Tibial nerve (tissue), 4 donors: ENCODE measurements around the gene KAT6B.

Experiments used
- EP300 ChIP-seq, 2 donors: sonication (generic); formaldehyde crosslinking; IDR thresholded peaks; one replicate each; pipeline ENCODE4 v1.6.1; 2017; ENCODE audit warnings: antibody characterized with exemption in 2 of 2, mild to moderate bottlenecking in 1 of 2
- POLR2A ChIP-seq, 2 donors: fragments of 450-650 bp; IDR thresholded peaks; one replicate each; pipeline ENCODE4 v1.6.1; 2017; ENCODE audit warnings: antibody characterized with exemption in 2 of 2, mild to moderate bottlenecking in 2 of 2, moderate library complexity in 2 of 2
- TF ChIP-seq, protein P1 (sequence below), 5 experiments: fragments of 200-600 bp in 3 of 5; fragments of 450-650 bp in 2 of 5; sonication (generic) in 3 of 5; IDR thresholded peaks; one replicate each; pipeline ENCODE4 v1.5.1; 2016 to 2019; ENCODE audit warnings: antibody characterized with exemption in 5 of 5, mild to moderate bottlenecking in 3 of 5, moderate library complexity in 2 of 5

DNA sequence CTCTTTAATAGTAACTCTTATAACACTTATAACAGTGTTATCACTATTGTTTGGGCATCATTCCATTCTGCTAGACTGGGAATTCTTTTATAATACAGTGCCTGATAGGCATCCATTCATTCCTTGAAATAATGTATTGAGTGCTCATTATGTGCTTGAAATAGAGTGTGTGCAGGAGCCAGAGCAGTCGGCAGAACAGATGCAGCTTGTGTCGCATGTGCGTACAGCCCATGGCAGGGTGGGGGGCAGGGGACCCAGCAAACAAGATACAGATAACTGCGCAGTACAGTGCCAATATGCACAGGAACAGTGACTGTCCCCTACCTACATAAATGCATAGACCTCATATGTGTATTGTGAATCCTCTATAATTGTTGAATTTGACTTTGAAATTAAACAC lies 99.3 kb downstream of the KAT6B start:
- TF ChIP-seq, protein P1, sequence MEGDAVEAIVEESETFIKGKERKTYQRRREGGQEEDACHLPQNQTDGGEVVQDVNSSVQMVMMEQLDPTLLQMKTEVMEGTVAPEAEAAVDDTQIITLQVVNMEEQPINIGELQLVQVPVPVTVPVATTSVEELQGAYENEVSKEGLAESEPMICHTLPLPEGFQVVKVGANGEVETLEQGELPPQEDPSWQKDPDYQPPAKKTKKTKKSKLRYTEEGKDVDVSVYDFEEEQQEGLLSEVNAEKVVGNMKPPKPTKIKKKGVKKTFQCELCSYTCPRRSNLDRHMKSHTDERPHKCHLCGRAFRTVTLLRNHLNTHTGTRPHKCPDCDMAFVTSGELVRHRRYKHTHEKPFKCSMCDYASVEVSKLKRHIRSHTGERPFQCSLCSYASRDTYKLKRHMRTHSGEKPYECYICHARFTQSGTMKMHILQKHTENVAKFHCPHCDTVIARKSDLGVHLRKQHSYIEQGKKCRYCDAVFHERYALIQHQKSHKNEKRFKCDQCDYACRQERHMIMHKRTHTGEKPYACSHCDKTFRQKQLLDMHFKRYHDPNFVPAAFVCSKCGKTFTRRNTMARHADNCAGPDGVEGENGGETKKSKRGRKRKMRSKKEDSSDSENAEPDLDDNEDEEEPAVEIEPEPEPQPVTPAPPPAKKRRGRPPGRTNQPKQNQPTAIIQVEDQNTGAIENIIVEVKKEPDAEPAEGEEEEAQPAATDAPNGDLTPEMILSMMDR (IDR thresholded peaks at IDR 0.05): no peak
- TF ChIP-seq POLR2A (IDR thresholded peaks at IDR 0.05) (no peak), EP300 (IDR thresholded peaks at IDR 0.05) (no peak)
